Effector memory CD8-positive, alpha-beta T cell (primary cell): Measurements from ENCODE around the gene RASSF3.

Experiments used
- ATAC-seq: fragments of 150-1000 bp; cut with Tn5 transposase; replicated peaks from 2 replicates; pipeline ENCODE4 v1.10.0; 2021; ENCODE audit warnings: mild to moderate bottlenecking, moderate library complexity
- DNase-seq, 3 experiments: peaks; one replicate each; pipeline ENCODE4 v3.0.0; 2021
- H3K27ac Mint-ChIP-seq, 2 donors: one replicate each; pipeline ENCODE4 v1.8.0; 2022; ENCODE audit warnings: mild to moderate bottlenecking in 2 of 2, mixed read lengths in 2 of 2, moderate library complexity in 2 of 2
- H3K27me3 Mint-ChIP-seq, 2 donors: one replicate each; pipeline ENCODE4 v1.8.0; 2022; ENCODE audit warnings: mixed read lengths in 2 of 2
- H3K36me3 Mint-ChIP-seq: one replicate; pipeline ENCODE4 v1.8.0; 2022; ENCODE audit warnings: mild to moderate bottlenecking, moderate library complexity, mixed read lengths; ENCODE audit not compliant: insufficient read depth
- H3K4me1 Mint-ChIP-seq, 2 donors: one replicate each; pipeline ENCODE4 v1.8.0; 2022; ENCODE audit warnings: low read depth in 2 of 2, mixed read lengths in 2 of 2
- H3K4me3 Mint-ChIP-seq, 2 donors: one replicate each; pipeline ENCODE4 v1.8.0; 2022; ENCODE audit warnings: mild to moderate bottlenecking in 2 of 2, mixed read lengths in 2 of 2, moderate library complexity in 2 of 2
- H3K9me3 Mint-ChIP-seq, 2 donors: one replicate each; pipeline ENCODE4 v1.8.0; 2022; ENCODE audit warnings: mixed read lengths in 2 of 2

Gene RASSF3

DNA sequence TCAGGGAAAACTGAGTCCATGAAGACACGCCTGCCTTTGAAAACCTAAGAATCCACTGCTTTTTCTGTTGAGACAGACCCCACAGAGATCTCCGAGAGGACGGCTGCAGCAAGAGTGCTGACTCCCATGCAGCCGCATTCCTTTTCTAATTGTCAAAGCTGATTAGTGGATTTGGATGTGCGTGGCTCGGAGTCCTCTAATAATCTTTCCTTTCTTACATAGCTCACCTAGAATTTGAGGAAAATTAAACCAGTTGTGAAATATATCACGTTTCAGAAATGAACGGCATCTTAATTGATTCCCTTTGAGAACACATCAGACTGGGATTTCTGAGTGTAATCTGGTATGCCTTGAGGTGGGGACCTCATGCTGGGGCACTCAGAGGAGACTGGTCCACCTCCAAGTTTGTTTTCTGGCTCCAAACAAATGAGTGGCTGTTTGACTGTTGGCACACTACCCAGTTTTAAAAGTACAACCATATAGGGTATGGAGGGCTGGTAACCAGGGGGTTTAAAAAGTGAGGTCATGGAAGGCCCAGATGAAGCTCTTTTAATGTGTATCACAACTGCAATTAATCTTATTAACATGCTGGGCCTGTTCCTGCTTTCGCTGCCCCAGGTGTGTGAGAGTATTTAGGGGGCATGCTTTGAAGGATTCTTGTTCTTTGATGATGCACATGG, 63.3 kb downstream of the RASSF3 start:
- Mint-ChIP-seq H3K4me3 (peak overlapping the region; percentile 80 to 81), H3K36me3 (peaks cover 21% of the 10 kb centered on the region), H3K4me1 (peaks cover 73 to 79% of the 10 kb centered on the region in 2 donors), H3K27me3 (no peaks in the 10 kb centered on the region), H3K9me3 (no peaks in the 10 kb centered on the region), H3K27ac (peak overlapping the region; percentile 89 to 98)
- no peak for DNase-seq
- ATAC-seq = no peak

DNA sequence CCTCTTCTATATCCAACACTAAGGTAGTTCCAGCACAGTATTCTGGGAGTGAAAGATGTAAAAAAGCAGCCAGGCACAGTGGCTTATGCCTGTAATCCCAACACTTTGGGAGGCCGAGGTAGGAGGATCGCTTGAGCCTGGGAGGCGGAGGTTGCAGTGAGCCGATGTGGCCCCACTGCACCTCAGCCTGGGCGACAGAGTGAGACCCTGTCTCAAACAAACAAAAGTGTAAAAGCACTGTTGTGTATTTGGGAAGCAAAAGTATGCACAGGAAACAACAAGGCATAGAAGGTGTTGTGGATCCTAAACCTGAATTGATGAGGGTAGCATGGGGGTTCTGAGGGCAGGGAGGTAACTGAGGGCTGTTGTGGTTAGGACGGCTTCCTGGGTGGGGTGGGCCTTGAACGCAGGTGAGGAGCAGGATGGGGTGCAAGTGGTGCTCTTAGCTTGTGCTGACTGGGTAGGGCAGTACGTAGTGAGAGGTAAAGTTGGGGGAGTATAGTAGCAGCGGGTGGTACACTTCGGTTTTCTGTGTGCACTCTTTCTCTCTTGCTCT, 64.2 kb downstream of the RASSF3 start:
- Mint-ChIP-seq H3K9me3 (no peaks in the 10 kb centered on the region), H3K27me3 (no peaks in the 10 kb centered on the region), H3K4me1 (peaks cover 68 to 80% of the 10 kb centered on the region in 2 donors), H3K36me3 (peaks cover 13% of the 10 kb centered on the region), H3K27ac (peak overlapping the region; percentile 89 to 98), H3K4me3 (peak overlapping the region; percentile 80 to 81)
- ATAC-seq (peak; percentile 66), DNase-seq (peak; percentile 29 to 47 (median 36))

DNA sequence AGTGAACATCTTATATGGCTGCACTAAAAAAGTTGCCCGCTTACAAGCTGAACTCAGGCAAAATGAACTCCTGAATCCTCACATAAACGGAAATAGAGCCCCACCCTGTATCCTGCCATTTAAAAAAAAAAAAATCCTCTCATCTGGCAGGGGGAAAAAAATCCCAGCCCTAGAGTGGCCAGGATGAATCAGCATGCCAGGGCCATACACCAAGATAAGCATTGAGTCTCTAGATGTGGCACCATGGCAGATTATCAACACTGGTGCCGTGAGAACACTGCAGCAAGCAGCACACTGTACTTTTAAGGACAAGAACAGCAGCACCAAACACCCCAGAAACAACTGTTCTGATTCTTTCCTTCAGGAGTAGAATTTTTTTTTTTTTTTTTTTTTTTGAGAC, 65.5 kb downstream of the RASSF3 start:
- no peaks in the 10 kb centered on the region for H3K27me3 Mint-ChIP-seq
- H3K36me3 Mint-ChIP-seq = peaks cover 7% of the 10 kb centered on the region
- ATAC-seq (no peak), DNase-seq (no peak)
- peaks cover 67 to 80% of the 10 kb centered on the region in 2 donors for H3K4me1 Mint-ChIP-seq
- no peaks in the 10 kb centered on the region for H3K9me3 Mint-ChIP-seq
- peak overlapping the region; percentile 37 to 80 for H3K4me3 Mint-ChIP-seq
- peak overlapping the region; percentile 89 to 98 for H3K27ac Mint-ChIP-seq

DNA sequence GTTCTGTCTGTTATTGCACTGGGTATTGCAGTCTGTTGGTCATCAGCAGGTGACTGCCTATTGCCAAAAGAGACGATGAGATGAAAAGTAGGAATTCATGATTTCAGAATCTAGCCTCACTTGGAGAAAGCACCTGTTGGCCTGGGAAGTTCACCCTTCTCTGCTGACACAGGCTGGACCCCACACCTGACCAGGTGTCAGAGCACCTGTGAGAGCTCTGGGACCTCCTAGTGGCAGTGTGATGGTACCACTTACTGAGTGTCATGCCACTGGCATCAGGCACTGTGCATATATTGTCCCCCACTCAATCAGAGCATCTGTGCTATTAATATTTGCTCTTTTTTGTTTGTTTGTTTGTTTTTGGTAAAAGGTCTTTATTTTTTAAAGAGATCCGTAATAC, 68.0 kb downstream of the RASSF3 start:
- peak overlapping the region; percentile 91 to 98 for H3K27ac Mint-ChIP-seq
- DNase-seq = no peak

DNA sequence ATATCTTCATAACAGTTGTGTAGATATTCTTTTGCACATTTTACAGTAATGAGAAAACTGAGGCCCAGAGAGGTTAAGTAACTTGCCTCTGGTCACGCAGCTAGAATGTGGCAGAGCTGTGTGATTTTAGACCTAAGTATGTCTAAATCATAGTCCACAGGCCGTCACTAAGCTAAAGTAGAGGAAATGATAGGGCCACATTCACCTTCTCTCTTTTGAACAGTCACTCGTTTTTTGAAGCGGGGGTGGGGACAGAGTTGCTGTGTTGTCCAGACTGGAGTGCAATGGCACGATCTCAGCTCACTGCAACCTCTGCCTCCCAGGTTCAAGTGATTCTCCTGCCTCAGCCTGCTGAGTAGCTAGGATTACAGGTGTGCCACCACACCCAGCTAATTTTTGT, 68.5 kb downstream of the RASSF3 start:
- H3K4me3 Mint-ChIP-seq = peak overlapping the region; percentile 52 to 80
- DNase-seq = no peak
- H3K4me1 Mint-ChIP-seq = peaks cover 63 to 81% of the 10 kb centered on the region in 2 donors
- peaks cover 24% of the 10 kb centered on the region for H3K36me3 Mint-ChIP-seq
- peaks cover 0 to 2% of the 10 kb centered on the region in 2 donors for H3K9me3 Mint-ChIP-seq
- no peak for ATAC-seq
- peak overlapping the region; percentile 89 to 98 for H3K27ac Mint-ChIP-seq
- H3K27me3 Mint-ChIP-seq = no peaks in the 10 kb centered on the region

More for the DNA sequence above, 68.0 kb downstream of the RASSF3 start:
- ATAC-seq = no peak
- Mint-ChIP-seq H3K36me3 (peaks cover 20% of the 10 kb centered on the region), H3K27me3 (no peaks in the 10 kb centered on the region), H3K9me3 (peaks cover 0 to 2% of the 10 kb centered on the region in 2 donors), H3K4me1 (peaks cover 61 to 81% of the 10 kb centered on the region in 2 donors), H3K4me3 (peak overlapping the region; percentile 59 to 80)

DNA sequence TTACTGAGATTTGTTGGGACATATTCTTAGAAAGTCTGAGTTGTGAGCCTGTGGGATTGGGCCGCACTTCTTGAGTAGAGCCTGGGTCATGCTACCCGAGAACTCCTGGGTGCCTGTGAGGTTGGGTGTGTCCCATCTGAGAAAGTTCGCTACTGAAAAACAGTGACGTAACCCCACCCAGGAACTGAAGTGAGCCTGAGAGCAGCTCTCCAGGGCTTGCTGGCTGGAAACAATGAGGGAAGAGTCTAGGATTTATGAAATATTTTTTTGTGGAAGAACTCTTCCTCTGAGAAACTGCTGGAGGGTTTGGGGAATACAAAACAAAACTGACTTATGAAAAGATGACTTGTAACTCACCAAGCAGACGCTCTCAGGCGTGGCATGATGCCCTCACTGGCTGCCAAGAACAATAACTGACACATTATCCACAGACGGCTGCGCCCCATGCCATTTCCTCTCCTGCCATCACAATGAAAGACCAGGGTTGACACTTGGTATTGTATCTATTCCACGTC, 69.2 kb downstream of the RASSF3 start:
- peak; percentile 61 to 75 (median 62) for DNase-seq
- H3K27me3 Mint-ChIP-seq = no peaks in the 10 kb centered on the region
- peak overlapping the region; percentile 89 to 98 for H3K27ac Mint-ChIP-seq
- peak overlapping the region; percentile 52 to 80 for H3K4me3 Mint-ChIP-seq
- H3K9me3 Mint-ChIP-seq = peaks cover 0 to 2% of the 10 kb centered on the region in 2 donors
- ATAC-seq = peak; percentile 78
- H3K36me3 Mint-ChIP-seq = peaks cover 26% of the 10 kb centered on the region
- H3K4me1 Mint-ChIP-seq = peaks cover 60 to 79% of the 10 kb centered on the region in 2 donors

DNA sequence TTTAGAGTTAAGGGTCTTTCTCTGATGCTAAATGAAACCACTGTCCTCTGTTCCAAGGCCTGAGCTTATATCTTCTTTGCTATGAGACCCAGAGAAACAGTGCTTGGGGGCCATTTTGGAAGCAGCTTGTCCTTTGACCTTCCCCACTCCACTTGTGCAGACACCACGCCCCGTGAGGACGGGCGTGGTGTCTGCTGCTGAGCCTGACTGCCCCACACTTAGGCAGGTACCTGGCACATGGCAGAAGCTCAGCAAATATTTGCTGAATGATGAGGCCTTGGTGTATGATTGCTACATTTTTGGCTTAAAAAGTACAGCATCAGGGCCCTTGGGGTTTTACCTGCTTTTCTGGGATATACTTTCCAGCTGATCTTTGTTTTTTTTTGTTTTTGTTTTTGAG, 69.9 kb downstream of the RASSF3 start:
- ATAC-seq = no peak
- peaks cover 32% of the 10 kb centered on the region for H3K36me3 Mint-ChIP-seq
- peak overlapping the region; percentile 89 to 98 for H3K27ac Mint-ChIP-seq
- H3K4me1 Mint-ChIP-seq = peaks cover 61 to 81% of the 10 kb centered on the region in 2 donors
- no peaks in the 10 kb centered on the region for H3K27me3 Mint-ChIP-seq
- no peak for DNase-seq
- peak overlapping the region; percentile 52 to 80 for H3K4me3 Mint-ChIP-seq
- H3K9me3 Mint-ChIP-seq = peaks cover 0 to 2% of the 10 kb centered on the region in 2 donors

DNA sequence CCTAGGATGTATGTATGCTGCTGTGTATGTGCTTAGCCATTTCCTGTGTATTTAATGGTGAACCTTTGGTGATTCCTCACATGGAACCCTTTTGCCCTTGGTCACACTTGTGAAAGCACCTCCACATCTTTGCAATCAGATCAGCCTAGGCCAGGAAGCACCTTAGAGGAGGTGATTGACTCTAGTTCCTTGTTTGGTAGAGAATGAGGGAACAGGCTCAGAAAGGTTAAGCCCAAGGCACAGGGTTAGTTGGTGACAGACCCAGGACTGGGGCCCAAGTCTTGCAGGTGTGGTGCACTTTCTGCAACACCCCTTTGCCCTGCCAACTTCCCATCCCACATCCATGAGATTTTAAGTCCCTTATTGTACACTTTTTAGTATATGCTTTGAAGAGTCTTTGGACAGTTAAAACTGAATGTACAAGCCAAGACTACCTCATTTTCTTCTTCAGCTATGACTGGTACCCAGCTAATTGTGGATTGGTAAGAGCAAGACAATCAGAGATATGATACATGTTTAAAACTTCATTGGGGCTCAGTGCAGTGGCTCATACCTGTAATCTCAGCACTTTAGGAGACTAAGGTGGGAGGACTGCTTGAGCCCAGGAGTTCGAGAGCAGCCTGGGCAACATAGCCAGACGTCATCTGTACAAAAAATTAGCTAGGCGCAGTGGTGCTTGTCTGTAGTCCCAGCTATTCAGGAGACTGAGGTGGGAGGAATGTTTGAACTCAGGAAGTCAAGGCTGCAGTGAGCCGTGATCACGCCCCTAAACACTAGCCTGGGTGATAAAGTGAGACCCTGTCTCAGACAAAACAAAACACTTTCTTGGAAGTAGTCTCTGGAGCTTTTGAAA, 71.1 kb downstream of the RASSF3 start:
- ATAC-seq (no peak), DNase-seq (no peak)
- H3K27me3 Mint-ChIP-seq = no peaks in the 10 kb centered on the region
- H3K27ac Mint-ChIP-seq = peak overlapping the region; percentile 89 to 98
- H3K9me3 Mint-ChIP-seq = peaks cover 0 to 2% of the 10 kb centered on the region in 2 donors
- H3K4me3 Mint-ChIP-seq = peak overlapping the region; percentile 52 to 80
- H3K4me1 Mint-ChIP-seq = peaks cover 63 to 83% of the 10 kb centered on the region in 2 donors
- peaks cover 44% of the 10 kb centered on the region for H3K36me3 Mint-ChIP-seq

DNA sequence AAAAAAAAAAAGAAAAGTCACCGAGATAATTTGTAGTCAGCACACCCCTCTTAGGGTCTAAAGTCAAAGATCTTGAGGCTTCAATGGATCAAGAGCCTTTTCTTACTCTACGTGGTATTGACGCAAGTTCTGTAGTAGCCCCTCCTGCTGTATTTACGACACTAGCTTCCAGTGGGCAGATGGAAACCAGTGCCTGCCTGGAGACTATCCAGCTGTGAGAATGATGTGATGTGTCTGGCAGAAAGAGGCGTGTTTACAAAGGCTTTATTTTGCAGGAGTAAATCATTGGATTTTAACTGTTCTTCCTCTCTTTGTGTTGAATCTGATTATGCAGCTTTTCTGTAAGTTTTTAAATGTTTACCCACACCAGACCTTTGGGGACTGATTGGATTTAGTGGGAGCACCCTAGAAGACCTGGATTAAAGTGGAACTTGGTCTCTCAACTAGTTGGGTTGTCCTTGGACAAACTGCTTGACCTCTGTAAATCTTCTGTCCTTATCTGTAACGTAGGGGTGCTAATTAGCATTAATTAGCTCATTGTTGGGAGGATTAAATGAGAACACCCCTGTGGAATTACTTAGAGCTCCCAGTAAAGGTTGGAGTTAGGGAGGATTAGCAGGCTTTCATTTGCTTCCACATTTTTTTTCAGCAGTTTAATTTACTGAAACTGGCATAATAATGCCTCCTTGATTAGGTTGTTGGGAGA, 72.4 kb downstream of the RASSF3 start:
- Mint-ChIP-seq H3K27ac (peak overlapping the region; percentile 77 to 91), H3K9me3 (peaks cover 0 to 2% of the 10 kb centered on the region in 2 donors), H3K4me3 (peak overlapping the region; percentile 15 to 60), H3K27me3 (no peaks in the 10 kb centered on the region), H3K4me1 (peaks cover 56 to 76% of the 10 kb centered on the region in 2 donors), H3K36me3 (peaks cover 57% of the 10 kb centered on the region)
- no peak for ATAC-seq
- DNase-seq = no peak

DNA sequence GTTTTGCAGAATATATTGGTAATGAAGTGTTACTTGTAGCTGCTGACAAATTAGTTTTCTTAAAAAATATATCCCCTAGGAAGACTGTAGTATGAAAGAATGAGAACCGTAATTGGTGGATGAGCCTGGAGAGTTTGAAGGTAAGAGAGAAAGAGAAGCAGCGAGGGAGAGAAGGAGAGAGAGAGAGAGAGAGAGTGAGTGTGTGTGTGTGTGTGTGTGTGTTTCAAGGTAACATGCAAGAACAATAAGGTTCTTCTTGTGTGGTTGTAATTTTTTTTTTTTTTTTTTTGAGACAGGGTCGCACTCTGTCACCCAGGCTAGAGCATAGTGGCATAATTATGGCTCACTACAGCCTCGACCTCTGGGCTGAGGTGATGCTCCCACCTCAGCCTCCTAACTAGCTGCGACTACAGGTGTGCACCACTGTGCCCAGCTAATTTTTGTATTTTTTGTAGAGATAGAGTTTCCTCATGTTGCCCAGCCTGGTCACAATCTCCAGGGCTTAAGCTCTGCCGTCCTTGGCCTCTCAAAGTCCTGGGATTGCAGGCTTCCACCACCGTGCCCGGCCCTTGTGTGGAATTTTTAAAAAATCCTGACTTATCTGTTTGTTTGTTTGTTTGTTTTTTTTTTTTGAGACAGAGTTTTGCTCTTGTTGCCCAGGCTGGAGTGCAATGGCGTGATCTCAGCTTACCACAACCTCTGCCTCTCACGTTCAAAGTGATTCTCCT, 73.7 kb downstream of the RASSF3 start:
- H3K27ac Mint-ChIP-seq = peak overlapping the region; percentile 77 to 91
- DNase-seq (no peak), ATAC-seq (no peak)
- H3K9me3 Mint-ChIP-seq = peaks cover 0 to 2% of the 10 kb centered on the region in 2 donors
- no peaks in the 10 kb centered on the region for H3K27me3 Mint-ChIP-seq
- H3K36me3 Mint-ChIP-seq = peaks cover 67% of the 10 kb centered on the region
- H3K4me1 Mint-ChIP-seq = peaks cover 55 to 75% of the 10 kb centered on the region in 2 donors
- H3K4me3 Mint-ChIP-seq = peak overlapping the region; percentile 60 to 69

DNA sequence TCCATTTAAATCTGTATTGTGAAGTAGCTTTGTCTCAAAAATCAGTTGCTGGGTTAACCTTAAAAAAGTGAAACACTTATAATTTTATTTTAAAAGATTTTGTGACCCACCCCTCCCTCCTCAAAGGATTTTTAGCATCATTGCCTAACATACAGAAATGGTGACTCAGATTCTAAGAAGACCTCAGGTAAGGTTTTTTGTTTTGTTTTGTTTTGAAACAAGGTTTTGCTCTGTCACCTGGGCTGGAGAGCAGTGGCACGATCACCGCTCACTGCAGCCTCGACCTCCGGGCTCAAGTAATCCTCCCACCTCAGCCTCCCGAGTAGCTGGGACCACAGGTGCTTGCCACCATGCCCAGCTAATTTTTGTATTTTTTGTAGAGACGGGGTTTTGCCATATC, 74.8 kb downstream of the RASSF3 start:
- Mint-ChIP-seq H3K27me3 (no peaks in the 10 kb centered on the region), H3K36me3 (peaks cover 71% of the 10 kb centered on the region), H3K4me3 (peak overlapping the region; percentile 60 to 69), H3K4me1 (peaks cover 51 to 67% of the 10 kb centered on the region in 2 donors), H3K9me3 (peaks cover 0 to 2% of the 10 kb centered on the region in 2 donors), H3K27ac (peak overlapping the region; percentile 77 to 91)
- DNase-seq = no peak
- ATAC-seq = peak; percentile 49

DNA sequence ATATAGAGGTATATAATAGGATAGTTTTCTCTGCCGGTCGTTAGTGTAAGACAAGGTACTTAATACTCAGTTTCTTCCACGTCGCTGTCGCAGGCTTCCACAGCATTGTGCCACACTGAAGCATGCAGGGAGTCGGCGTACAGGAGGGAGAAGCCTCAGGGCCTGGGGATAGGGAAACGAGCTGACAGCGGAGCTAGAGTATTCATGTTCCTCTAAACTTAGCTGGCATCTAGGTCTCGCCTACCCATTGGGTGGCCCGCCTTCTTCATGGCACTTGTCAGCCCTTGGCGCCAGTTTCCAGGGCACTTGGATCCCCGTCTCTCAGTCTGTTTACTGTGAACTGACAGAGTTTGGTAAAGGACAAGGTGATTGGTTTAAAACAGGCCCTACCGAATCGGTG, 75.3 kb downstream of the RASSF3 start:
- Mint-ChIP-seq H3K27me3 (no peaks in the 10 kb centered on the region), H3K4me1 (peaks cover 47 to 62% of the 10 kb centered on the region in 2 donors), H3K27ac (peak overlapping the region; percentile 77 to 91), H3K9me3 (peaks cover 0 to 2% of the 10 kb centered on the region in 2 donors), H3K4me3 (peak overlapping the region in 1 of 2 donors; percentile 69), H3K36me3 (peaks cover 76% of the 10 kb centered on the region)
- no peak for ATAC-seq
- DNase-seq = no peak
